Neural cell (in vitro differentiated cells): ENCODE data around the gene ALPG. TPM values are rescaled to one million over a fixed set of nuclear protein-coding genes. Genes with fewer than 3 reads are reported as not detected.
"Not testable (repeated sequence)": the region's sequence is repeated elsewhere in the genome, so short reads cannot be mapped to it uniquely, and the experiment has no call there.

ENCODE experiments used
- H2AFZ ChIP-seq: fragments of 200-600, 300-800 bp; sonication (generic), shearing (Covaris generic); 2 replicates; pipeline ENCODE4 v1.6.0; 2014; ENCODE audit warnings: low read depth, mild to moderate bottlenecking, antibody characterized with exemption, low read length, moderate library complexity
- H3F3A ChIP-seq: fragments of 200-600 bp; shearing (Covaris generic); 2 replicates; pipeline ENCODE4 v1.6.1; 2016; ENCODE audit warnings: mild to moderate bottlenecking, moderate library complexity, mixed read lengths, antibody characterized with exemption, low read length; ENCODE audit not compliant: insufficient read depth, poor library complexity, severe bottlenecking
- H3K27ac ChIP-seq: fragments of 200-600, 300-800 bp; sonication (generic), shearing (Covaris generic); 2 replicates; pipeline ENCODE4 v1.5.1; 2014; ENCODE audit warnings: mild to moderate bottlenecking, low read length, moderate library complexity
- H3K27me3 ChIP-seq: fragments of 300-800, 200-600 bp; sonication (generic), shearing (Covaris generic); 2 replicates; pipeline ENCODE4 v1.6.0; 2014; ENCODE audit warnings: mild to moderate bottlenecking, low read depth, low read length, moderate library complexity; ENCODE audit not compliant: insufficient read depth
- H3K36me3 ChIP-seq: fragments of 300-800, 200-600 bp; sonication (generic), shearing (Covaris generic); 2 replicates; pipeline ENCODE4 v1.5.1; 2014; ENCODE audit warnings: mild to moderate bottlenecking, antibody characterized with exemption, low read length, moderate library complexity; ENCODE audit not compliant: insufficient read depth
- H3K4me2 ChIP-seq: fragments of 300-800, 200-600 bp; sonication (generic), shearing (Covaris generic); 2 replicates; pipeline ENCODE4 v1.6.0; 2014; ENCODE audit warnings: mild to moderate bottlenecking, low read length
- H3K4me3 ChIP-seq: fragments of 300-800, 200-600 bp; sonication (generic), shearing (Covaris generic); 2 replicates; pipeline ENCODE4 v1.5.1; 2014; ENCODE audit warnings: mild to moderate bottlenecking, low read length, moderate library complexity
- H3K79me2 ChIP-seq: fragments of 200-600 bp; shearing (Covaris generic); replicated peaks from 2 replicates; pipeline ENCODE4 v1.6.0; 2014; ENCODE audit warnings: mild to moderate bottlenecking, low read length, moderate library complexity; ENCODE audit not compliant: insufficient read depth
- H3K9ac ChIP-seq: fragments of 300-800, 200-600 bp; sonication (generic), shearing (Covaris generic); 2 replicates; pipeline ENCODE4 v1.6.1; 2016; ENCODE audit warnings: mild to moderate bottlenecking, low read length, mixed read lengths
- H3K9me2 ChIP-seq: fragments of 200-600 bp; shearing (Covaris generic); 2 replicates; pipeline ENCODE4 v1.6.1; 2016; ENCODE audit warnings: mild to moderate bottlenecking, low read length, mixed read lengths; ENCODE audit not compliant: insufficient read depth
- H3K9me3 ChIP-seq: fragments of 200-600, 300-800 bp; sonication (generic), shearing (Covaris generic); 2 replicates; pipeline ENCODE4 v1.6.1; 2016; ENCODE audit warnings: mild to moderate bottlenecking, mixed run types, low read length, moderate library complexity, mixed read lengths
- H4K20me1 ChIP-seq: fragments of 200-600 bp; shearing (Covaris generic); 2 replicates; pipeline ENCODE4 v1.6.1; 2016; ENCODE audit warnings: mild to moderate bottlenecking, mixed run types; ENCODE audit not compliant: insufficient read depth
- EP300 ChIP-seq: fragments of 450-650 bp; conservative IDR thresholded peaks from 2 replicates; pipeline ENCODE4 v1.6.1; 2014; ENCODE audit warnings: antibody characterized with exemption, mild to moderate bottlenecking, moderate library complexity; ENCODE audit not compliant: poor library complexity, severe bottlenecking
- EZH2 ChIP-seq: fragments of 200-600, 300-800 bp; shearing (Covaris generic), sonication (generic); IDR thresholded peaks from 2 replicates; pipeline ENCODE4 v1.6.1; 2014; ENCODE audit warnings: antibody characterized with exemption, low read length, borderline replicate concordance, mild to moderate bottlenecking; ENCODE audit not compliant: insufficient read depth, poor library complexity, severe bottlenecking
- MXI1 ChIP-seq: fragments of 450-650 bp; conservative IDR thresholded peaks from 2 replicates; pipeline ENCODE4 v1.6.1; 2014; ENCODE audit warnings: antibody characterized with exemption, mild to moderate bottlenecking; ENCODE audit not compliant: poor library complexity, severe bottlenecking
- POLR2AphosphoS5 ChIP-seq: IDR thresholded peaks from 2 replicates; pipeline ENCODE4 v1.6.1; 2012
- RAD21 ChIP-seq: fragments of 450-650 bp; conservative IDR thresholded peaks from 2 replicates; pipeline ENCODE4 v1.6.1; 2014; ENCODE audit warnings: antibody characterized with exemption, mild to moderate bottlenecking, moderate library complexity
- REST ChIP-seq: IDR thresholded peaks from 2 replicates; pipeline ENCODE4 v1.6.1; 2012; ENCODE audit warnings: borderline replicate concordance
- SMC3 ChIP-seq: fragments of 450-650 bp; conservative IDR thresholded peaks from 2 replicates; pipeline ENCODE4 v1.6.1; 2014; ENCODE audit warnings: antibody characterized with exemption, mild to moderate bottlenecking, moderate library complexity; ENCODE audit not compliant: poor library complexity
- TAF1 ChIP-seq: IDR thresholded peaks from 2 replicates; pipeline ENCODE4 v1.6.1; 2012; ENCODE audit warnings: low read depth
- polyA plus RNA-seq: library from polyadenylated mRNA; depleted of rRNA; stranded (reverse); fragments of >200 nt; gene quantifications from 2 replicates; pipeline ENCODE4 v1.2.3, GENCODE V29; 2014
- TF ChIP-seq, protein P1 (sequence below): fragments of 450-650 bp; IDR thresholded peaks from 2 replicates; pipeline ENCODE4 v1.5.1; 2014; ENCODE audit warnings: antibody characterized with exemption, mild to moderate bottlenecking, moderate library complexity; ENCODE audit not compliant: poor library complexity, severe bottlenecking

ALPG gene
- polyA plus RNA-seq, 1 donor from 2014 or later, result not detected

GRCh38 chr2:232423407-232423806 lies 16.8 kb downstream of the ALPG start:
- not testable (repeated sequence) for H3K9ac ChIP-seq, H3K79me2 ChIP-seq, H3F3A ChIP-seq, H4K20me1 ChIP-seq, H3K36me3 ChIP-seq, H3K9me2 ChIP-seq, H2AFZ ChIP-seq, H3K4me3 ChIP-seq, H3K27ac ChIP-seq, H3K4me2 ChIP-seq
- Histone ChIP-seq H3K27me3 (peaks cover 58% of the 10 kb centered on the region), H3K9me3 (peaks cover 17% of the 10 kb centered on the region)

DNA sequence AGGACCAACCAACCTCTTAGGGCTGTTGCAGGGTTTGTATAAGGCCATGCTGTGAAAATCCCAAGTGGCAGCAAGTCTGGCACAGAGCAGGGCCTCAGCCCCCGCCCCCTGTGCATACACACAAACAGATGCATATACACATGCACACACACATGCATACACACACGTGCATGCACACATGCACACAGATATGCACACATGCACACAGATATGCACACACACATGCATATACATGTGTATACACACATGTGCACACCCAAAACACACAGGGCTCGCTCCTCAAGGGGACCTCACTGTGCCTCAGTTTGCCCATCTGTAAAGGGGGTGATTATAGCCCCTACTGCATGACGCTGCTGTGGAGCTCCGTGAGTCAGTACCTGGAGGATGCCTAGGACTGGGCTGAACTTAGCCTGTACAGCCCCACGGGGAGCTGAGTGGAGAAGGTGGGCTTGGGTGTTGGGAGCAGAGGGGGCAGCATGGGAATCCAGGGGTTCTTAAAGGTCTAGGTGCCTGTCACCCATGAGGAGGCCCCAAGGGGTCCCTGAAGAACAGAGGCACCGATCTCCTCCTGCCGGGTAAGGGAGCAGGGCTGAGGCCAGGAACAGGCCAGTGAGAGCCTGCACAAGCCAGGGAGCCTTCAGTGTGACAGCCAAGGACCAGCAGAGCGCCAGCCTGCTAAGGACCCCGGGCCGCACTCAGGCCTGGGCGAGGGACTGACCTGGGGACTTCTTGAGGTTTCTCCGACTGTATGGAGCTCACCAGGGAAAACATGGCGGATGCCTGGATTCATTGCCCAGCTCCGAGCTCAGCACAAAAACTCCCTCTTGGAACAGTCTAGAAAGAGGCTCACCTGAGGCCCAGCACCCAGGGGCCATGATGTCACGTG lies 25.3 kb downstream of the ALPG start:
- no peaks in the 10 kb centered on the region for H3K9me3 ChIP-seq
- no peaks in the 10 kb centered on the region for H4K20me1 ChIP-seq
- no peak overlapping the region for H3K9ac ChIP-seq
- H3K36me3 ChIP-seq, result no peaks in the 10 kb centered on the region
- no peaks in the 10 kb centered on the region for H3F3A ChIP-seq
- no peak overlapping the region for H3K27ac ChIP-seq
- H3K4me3 ChIP-seq, result no peak overlapping the region
- H3K27me3 ChIP-seq, result no peaks in the 10 kb centered on the region
- TF ChIP-seq RAD21 (no peak), TAF1 (no peak), REST (no peak), SMC3 (no peak), MXI1 (no peak), EZH2 (no peak), POLR2AphosphoS5 (no peak), EP300 (no peak)
- TF ChIP-seq, protein P1, sequence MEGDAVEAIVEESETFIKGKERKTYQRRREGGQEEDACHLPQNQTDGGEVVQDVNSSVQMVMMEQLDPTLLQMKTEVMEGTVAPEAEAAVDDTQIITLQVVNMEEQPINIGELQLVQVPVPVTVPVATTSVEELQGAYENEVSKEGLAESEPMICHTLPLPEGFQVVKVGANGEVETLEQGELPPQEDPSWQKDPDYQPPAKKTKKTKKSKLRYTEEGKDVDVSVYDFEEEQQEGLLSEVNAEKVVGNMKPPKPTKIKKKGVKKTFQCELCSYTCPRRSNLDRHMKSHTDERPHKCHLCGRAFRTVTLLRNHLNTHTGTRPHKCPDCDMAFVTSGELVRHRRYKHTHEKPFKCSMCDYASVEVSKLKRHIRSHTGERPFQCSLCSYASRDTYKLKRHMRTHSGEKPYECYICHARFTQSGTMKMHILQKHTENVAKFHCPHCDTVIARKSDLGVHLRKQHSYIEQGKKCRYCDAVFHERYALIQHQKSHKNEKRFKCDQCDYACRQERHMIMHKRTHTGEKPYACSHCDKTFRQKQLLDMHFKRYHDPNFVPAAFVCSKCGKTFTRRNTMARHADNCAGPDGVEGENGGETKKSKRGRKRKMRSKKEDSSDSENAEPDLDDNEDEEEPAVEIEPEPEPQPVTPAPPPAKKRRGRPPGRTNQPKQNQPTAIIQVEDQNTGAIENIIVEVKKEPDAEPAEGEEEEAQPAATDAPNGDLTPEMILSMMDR, result no peak
- no peak overlapping the region for H3K4me2 ChIP-seq
- no peaks in the 10 kb centered on the region for H3K79me2 ChIP-seq
- H2AFZ ChIP-seq, result no peak overlapping the region
- H3K9me2 ChIP-seq, result no peaks in the 10 kb centered on the region
